ENCODE data around the gene FANCC.

Gene FANCC

GRCh38 chr9:95058121-95058785 lies 259.3 kb downstream of the FANCC start:
- DNase-seq: no peak

- DNase-seq: no peak
Measured at GRCh38 chr9:95057101-95057500, 260.4 kb downstream of the FANCC start.

GRCh38 chr9:95055851-95056551 lies 261.5 kb downstream of the FANCC start:
- DNase-seq: no peak

GRCh38 chr9:95055334-95055850 lies 262.1 kb downstream of the FANCC start:
- no peak for DNase-seq

- DNase-seq: no peak
Measured at GRCh38 chr9:95053611-95054570, 263.6 kb downstream of the FANCC start.

- DNase-seq: no peak
Measured at GRCh38 chr9:95049761-95050160, 267.7 kb downstream of the FANCC start.

Data from stimulated activated CD4-positive, alpha-beta T cell treated with anti-CD3 and anti-CD28 coated beads, Interleukin-2, amount 100 ng/mL, for 48 hours (primary cell).